SU-DHL-6 (cell line): ENCODE results near the gene LENEP.

Source experiments
- CTCF ChIP-seq: fragments of 200-600 bp; sonication (generic); IDR thresholded peaks from one replicate; pipeline ENCODE4 v1.5.1; 2017; ENCODE audit warnings: antibody characterized with exemption, mild to moderate bottlenecking, low read length, moderate library complexity; ENCODE audit not compliant: insufficient read depth, poor library complexity, severe bottlenecking
- EZH2phosphoT487 ChIP-seq: fragments of 200-600 bp; sonication (generic), shearing (Covaris generic); conservative IDR thresholded peaks from 2 replicates; pipeline ENCODE4 v1.6.1; 2018; ENCODE audit warnings: mild to moderate bottlenecking, antibody characterized with exemption, low read length, moderate library complexity, mixed read lengths

- TF ChIP-seq CTCF = no peak
- no peak for TF ChIP-seq EZH2phosphoT487
Observed at GRCh38 chr1:155011004-155011416, 17.6 kb downstream of the LENEP start.
